Thyroid gland (tissue), 4 donors: Measurements from ENCODE around the gene UBTD1.

ENCODE experiments used
- POLR2A ChIP-seq, 2 donors: fragments of 450-650 bp; IDR thresholded peaks; one replicate each; pipeline ENCODE4 v1.6.1; 2017; ENCODE audit warnings: antibody characterized with exemption in 2 of 2, mild to moderate bottlenecking in 2 of 2, moderate library complexity in 1 of 2
- TF ChIP-seq, protein P1 (sequence below), 6 experiments: fragments of 200-600 bp in 3 of 6; fragments of 450-650 bp in 3 of 6; sonication (generic) in 3 of 6; IDR thresholded peaks; one replicate each; pipeline ENCODE4 v1.5.1; 2016 to 2019; ENCODE audit warnings: antibody characterized with exemption in 6 of 6, mild to moderate bottlenecking in 2 of 6, inconsistent platforms in 1 of 6, moderate library complexity in 1 of 6

DNA sequence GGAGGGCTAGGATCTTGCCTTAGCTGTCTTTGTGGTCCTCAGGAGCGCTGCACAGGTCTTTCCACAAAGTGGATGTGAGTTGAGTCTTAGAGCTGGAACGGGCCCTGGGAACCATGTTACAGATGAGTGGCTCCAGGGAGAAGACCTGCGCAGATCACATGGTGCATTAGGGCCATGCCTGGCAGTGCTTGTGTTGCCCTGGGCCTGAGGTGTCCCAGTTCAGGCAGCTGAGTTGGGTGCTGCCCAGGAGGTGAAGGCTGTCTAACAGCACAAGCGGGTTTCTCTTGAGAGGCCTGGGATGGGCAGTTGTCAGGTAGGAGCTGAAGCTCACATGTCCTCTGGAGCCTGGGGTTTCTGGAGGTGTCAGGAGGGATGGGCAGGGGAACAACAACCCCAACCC, 40.1 kb downstream of the UBTD1 start:
- TF ChIP-seq, protein P1, sequence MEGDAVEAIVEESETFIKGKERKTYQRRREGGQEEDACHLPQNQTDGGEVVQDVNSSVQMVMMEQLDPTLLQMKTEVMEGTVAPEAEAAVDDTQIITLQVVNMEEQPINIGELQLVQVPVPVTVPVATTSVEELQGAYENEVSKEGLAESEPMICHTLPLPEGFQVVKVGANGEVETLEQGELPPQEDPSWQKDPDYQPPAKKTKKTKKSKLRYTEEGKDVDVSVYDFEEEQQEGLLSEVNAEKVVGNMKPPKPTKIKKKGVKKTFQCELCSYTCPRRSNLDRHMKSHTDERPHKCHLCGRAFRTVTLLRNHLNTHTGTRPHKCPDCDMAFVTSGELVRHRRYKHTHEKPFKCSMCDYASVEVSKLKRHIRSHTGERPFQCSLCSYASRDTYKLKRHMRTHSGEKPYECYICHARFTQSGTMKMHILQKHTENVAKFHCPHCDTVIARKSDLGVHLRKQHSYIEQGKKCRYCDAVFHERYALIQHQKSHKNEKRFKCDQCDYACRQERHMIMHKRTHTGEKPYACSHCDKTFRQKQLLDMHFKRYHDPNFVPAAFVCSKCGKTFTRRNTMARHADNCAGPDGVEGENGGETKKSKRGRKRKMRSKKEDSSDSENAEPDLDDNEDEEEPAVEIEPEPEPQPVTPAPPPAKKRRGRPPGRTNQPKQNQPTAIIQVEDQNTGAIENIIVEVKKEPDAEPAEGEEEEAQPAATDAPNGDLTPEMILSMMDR (IDR thresholded peaks at IDR 0.05), result no peak
- no peak for TF ChIP-seq POLR2A (IDR thresholded peaks at IDR 0.05)
